GM19468 (cell line): ENCODE measurements around the gene ZNF335.
"Not testable (repeated sequence)": the region's sequence is repeated elsewhere in the genome, so short reads cannot be mapped to it uniquely, and the experiment has no call there.

Source experiments
- ATAC-seq: cut with Tn5 transposase; IDR thresholded peaks from one replicate; pipeline ENCODE4 v1.9.1; 2021; ENCODE audit warnings: mild to moderate bottlenecking, moderate library complexity, moderate number of reproducible peaks; ENCODE audit not compliant: unreplicated experiment; ENCODE audit errors: extremely low read depth

Gene ZNF335

GRCh38 chr20:45938727-45939438 is 33.1 kb downstream of the ZNF335 start:
- no peak for ATAC-seq

- ATAC-seq: no peak
These were observed 34.2 kb downstream of the ZNF335 start for GRCh38 chr20:45937765-45938164.

GRCh38 chr20:45935416-45936046 is 36.5 kb downstream of the ZNF335 start:
- no peak for ATAC-seq

- peak; percentile 76 for ATAC-seq
These were observed 37.2 kb downstream of the ZNF335 start, which contains the start of gene PCIF1 for GRCh38 chr20:45934586-45935415. Gene PCIF1, plus strand, starts transcription at chr20:45934683. Its CDS starts 4,317 bp downstream, at chr20:45939000.

- ATAC-seq: no peak
These were observed 37.9 kb downstream of the ZNF335 start for GRCh38 chr20:45934046-45934585.

- no peak for ATAC-seq
These were observed 38.5 kb downstream of the ZNF335 start for GRCh38 chr20:45933266-45934045.

GRCh38 chr20:45931680-45932079 is 40.3 kb downstream of the ZNF335 start:
- ATAC-seq: not testable (repeated sequence)

GRCh38 chr20:45927071-45927878 is 44.7 kb downstream of the ZNF335 start:
- no peak for ATAC-seq

GRCh38 chr20:45926731-45927070 is 45.3 kb downstream of the ZNF335 start:
- no peak for ATAC-seq

- ATAC-seq: no peak
These were observed 46.0 kb downstream of the ZNF335 start for GRCh38 chr20:45925821-45926506.

GRCh38 chr20:45924391-45925261 is 47.4 kb downstream of the ZNF335 start:
- no peak for ATAC-seq

- ATAC-seq: no peak
These were observed 50.4 kb downstream of the ZNF335 start for GRCh38 chr20:45921337-45922189.

GRCh38 chr20:45920462-45921336 is 51.3 kb downstream of the ZNF335 start:
- no peak for ATAC-seq

GRCh38 chr20:45919542-45920399 is 52.2 kb downstream of the ZNF335 start:
- ATAC-seq: no peak
